Measurements from ENCODE around the gene TMEM266. TPM values are rescaled to one million over a fixed set of nuclear protein-coding genes. Genes with fewer than 3 reads are reported as not detected.

Gene TMEM266
- total RNA-seq, 1 donor from 2014 or later = 0.58 TPM

- Mint-ChIP-seq H3K36me3 (ENCODE audit: low read depth) (no peaks in the 10 kb centered on the region), H3K27ac (ENCODE audit: unreplicated experiment) (no peak overlapping the region), H3K27me3 (ENCODE audit: low read depth) (peaks cover 37% of the 10 kb centered on the region), H3K4me1 (no peaks in the 10 kb centered on the region), H3K9me3 (no peaks in the 10 kb centered on the region), H3K4me3 (no peak overlapping the region)
- no peak for DNase-seq (ENCODE audit: low read depth, low spot score)
- TF ChIP-seq CTCF (conservative IDR thresholded peaks at IDR 0.05) = no peak
These were observed 68.1 kb downstream of the TMEM266 start for GRCh38 chr15:76127880-76128279.

DNA sequence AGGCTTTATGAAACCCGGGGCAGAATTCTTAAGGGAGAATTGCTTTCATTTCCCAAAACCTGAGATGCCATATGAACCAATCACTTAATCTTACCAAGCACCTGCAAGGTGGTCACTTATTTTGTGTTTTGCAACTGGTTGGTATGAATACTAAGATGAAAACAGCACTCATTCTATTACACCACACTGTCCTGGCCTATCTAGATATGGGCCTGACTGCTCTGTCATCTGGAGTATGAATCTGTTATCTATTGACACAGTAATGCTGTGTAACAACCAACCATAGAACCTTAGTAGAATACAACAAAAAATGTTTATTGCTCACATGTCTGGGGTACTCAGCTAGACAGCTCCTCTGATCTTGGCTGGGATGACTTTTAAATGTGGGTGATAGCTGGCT lies 74.8 kb downstream of the TMEM266 start:
- DNase-seq (ENCODE audit: low read depth, low spot score) = no peak
- H3K27me3 Mint-ChIP-seq (ENCODE audit: low read depth) = peaks cover 27% of the 10 kb centered on the region
- H3K36me3 Mint-ChIP-seq (ENCODE audit: low read depth) = no peaks in the 10 kb centered on the region
- H3K27ac Mint-ChIP-seq (ENCODE audit: unreplicated experiment) = no peak overlapping the region
- no peaks in the 10 kb centered on the region for H3K9me3 Mint-ChIP-seq
- TF ChIP-seq CTCF (conservative IDR thresholded peaks at IDR 0.05) = no peak
- no peaks in the 10 kb centered on the region for H3K4me1 Mint-ChIP-seq
- H3K4me3 Mint-ChIP-seq = no peak overlapping the region

- H3K4me1 Mint-ChIP-seq = no peaks in the 10 kb centered on the region
- no peaks in the 10 kb centered on the region for H3K9me3 Mint-ChIP-seq
- no peaks in the 10 kb centered on the region for H3K36me3 Mint-ChIP-seq (ENCODE audit: low read depth)
- H3K27me3 Mint-ChIP-seq (ENCODE audit: low read depth) = peaks cover 27% of the 10 kb centered on the region
- H3K27ac Mint-ChIP-seq (ENCODE audit: unreplicated experiment) = no peak overlapping the region
- DNase-seq (ENCODE audit: low read depth, low spot score) = no peak
- H3K4me3 Mint-ChIP-seq = no peak overlapping the region
- no peak for TF ChIP-seq CTCF (conservative IDR thresholded peaks at IDR 0.05)
These were observed 75.7 kb downstream of the TMEM266 start for GRCh38 chr15:76135516-76135915.

DNA sequence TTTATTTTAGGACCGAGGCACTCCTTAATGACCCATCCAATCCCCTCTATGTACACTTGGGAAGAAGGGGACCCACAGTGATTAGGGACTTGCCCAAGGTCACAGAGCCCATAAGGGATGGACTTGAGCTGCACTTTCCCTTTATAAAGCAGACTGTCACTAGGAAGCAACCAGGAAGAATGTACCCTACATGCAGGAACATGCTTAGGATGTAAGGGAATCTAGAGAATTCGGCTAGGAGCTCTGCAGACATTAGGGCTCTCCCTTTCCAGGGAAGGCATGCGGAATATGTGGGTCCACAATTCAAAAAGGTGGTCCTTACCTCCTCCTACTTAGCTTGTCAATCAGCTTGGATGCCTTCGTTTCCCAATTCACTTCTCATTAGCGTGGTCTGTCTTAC lies 78.7 kb downstream of the TMEM266 start:
- TF ChIP-seq CTCF (conservative IDR thresholded peaks at IDR 0.05) = no peak
- Mint-ChIP-seq H3K9me3 (no peaks in the 10 kb centered on the region), H3K36me3 (ENCODE audit: low read depth) (no peaks in the 10 kb centered on the region), H3K4me3 (no peak overlapping the region), H3K27me3 (ENCODE audit: low read depth) (peaks cover 36% of the 10 kb centered on the region), H3K4me1 (peaks cover 5% of the 10 kb centered on the region), H3K27ac (ENCODE audit: unreplicated experiment) (no peak overlapping the region)
- DNase-seq (ENCODE audit: low read depth, low spot score) = no peak

DNA sequence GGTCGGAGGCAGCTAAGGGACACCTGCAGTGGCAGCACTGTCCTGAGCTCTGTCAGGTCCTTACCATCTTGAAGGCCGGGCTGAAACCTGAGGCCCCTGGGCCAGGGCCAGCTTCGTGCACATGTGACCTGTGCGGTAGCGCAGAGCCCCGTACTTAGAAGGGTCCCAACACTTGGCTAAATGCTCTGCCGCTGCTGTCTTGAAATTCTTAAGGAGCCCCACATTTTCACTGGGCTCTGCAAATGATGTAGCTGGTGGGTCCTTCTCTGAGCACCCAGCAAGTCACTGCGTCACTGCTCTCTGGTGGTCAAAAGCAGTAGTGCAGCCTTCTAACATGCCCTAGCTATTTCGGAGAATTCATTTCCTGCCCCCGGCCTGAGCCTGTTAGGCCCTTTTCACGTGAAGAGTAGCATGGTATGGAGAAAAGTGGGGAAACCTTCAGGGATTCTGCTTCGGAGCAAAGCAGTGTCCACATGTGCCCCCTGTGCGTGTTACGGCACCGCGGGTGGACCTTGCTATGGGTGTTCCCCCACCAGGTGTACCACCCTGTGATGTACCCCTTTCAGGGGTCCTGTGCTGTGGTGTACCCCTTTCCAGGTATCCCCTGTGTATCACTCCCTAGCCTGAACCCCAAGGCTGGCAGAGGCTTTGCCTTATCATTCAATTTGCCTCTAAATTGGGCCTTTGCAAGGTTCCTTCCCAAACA lies 79.7 kb downstream of the TMEM266 start:
- Mint-ChIP-seq H3K27ac (ENCODE audit: unreplicated experiment) (no peak overlapping the region), H3K4me1 (peaks cover 9% of the 10 kb centered on the region), H3K9me3 (no peaks in the 10 kb centered on the region), H3K36me3 (ENCODE audit: low read depth) (no peaks in the 10 kb centered on the region), H3K27me3 (ENCODE audit: low read depth) (peaks cover 44% of the 10 kb centered on the region), H3K4me3 (no peak overlapping the region)
- peak; percentile 87 for DNase-seq (ENCODE audit: low read depth, low spot score)
- peak; percentile 89 for TF ChIP-seq CTCF (conservative IDR thresholded peaks at IDR 0.05)

Data from neural crest cell (in vitro differentiated cells).